Common myeloid progenitor, CD34-positive (primary cell): ENCODE results near the gene POU2F1.

Source experiments
- CTCF ChIA-PET: fragments of 350-600 bp; sonication (Branson Sonifier 250); formaldehyde crosslinking; loops from one replicate; lab custom pipeline; 2021; ENCODE audit warnings: antibody characterized with exemption; lab: Charles Lee
- POLR2A ChIA-PET: fragments of 350-600 bp; sonication (Branson Sonifier 250); formaldehyde crosslinking; loops from one replicate; lab custom pipeline; 2021; ENCODE audit warnings: antibody characterized with exemption; lab: Charles Lee
- DNase-seq, 3 donors: peaks; one replicate each; pipeline versions ENCODE4 v3.0.0 to v3.0.0-alpha.2; 2013
- H3K27ac ChIP-seq, 2 experiments: 1 replicate in 1 of 2; 2 replicates in 1 of 2; pipeline ENCODE4 v1.7.0; 2013; ENCODE audit warnings: inconsistent platforms in 2 of 2, low read length in 2 of 2, mild to moderate bottlenecking in 2 of 2, low read depth in 1 of 2, moderate library complexity in 1 of 2; ENCODE audit not compliant: severe bottlenecking in 2 of 2, insufficient read depth in 1 of 2, poor library complexity in 1 of 2
- H3K27me3 ChIP-seq, 5 experiments: replicated peaks in 2 of 5; 1 replicate in 3 of 5; 2 replicates in 2 of 5; pipeline versions ENCODE4 v1.6.1 to v1.7.0; 2013; ENCODE audit warnings: low read length in 4 of 5, mild to moderate bottlenecking in 2 of 5, moderate library complexity in 2 of 5, inconsistent platforms in 1 of 5; ENCODE audit not compliant: insufficient read depth in 5 of 5, control insufficient read depth in 4 of 5
- H3K36me3 ChIP-seq, 4 experiments: 1 replicate in 2 of 4; 2 replicates in 2 of 4; pipeline versions ENCODE4 v1.6.1 to v1.7.0; 2013; ENCODE audit warnings: low read length in 3 of 4, control low read depth in 1 of 4, mild to moderate bottlenecking in 1 of 4; ENCODE audit not compliant: control insufficient read depth in 4 of 4, insufficient read depth in 4 of 4
- H3K4me1 ChIP-seq, 4 experiments: 1 replicate in 3 of 4; 2 replicates in 1 of 4; pipeline versions ENCODE4 v1.6.1 to v1.7.1; 2013; ENCODE audit warnings: low read length in 3 of 4, mild to moderate bottlenecking in 3 of 4, control low read depth in 1 of 4, inconsistent platforms in 1 of 4, moderate library complexity in 1 of 4; ENCODE audit not compliant: control insufficient read depth in 4 of 4, insufficient read depth in 4 of 4; ENCODE audit errors: control extremely low read depth in 1 of 4
- H3K4me3 ChIP-seq, 7 experiments: 1 replicate in 4 of 7; 2 replicates in 3 of 7; pipeline versions ENCODE4 v1.5.1 to v1.7.0; 2013; ENCODE audit warnings: mild to moderate bottlenecking in 7 of 7, low read length in 6 of 7, moderate library complexity in 6 of 7, inconsistent platforms in 2 of 7, low read depth in 2 of 7, control low read depth in 1 of 7; ENCODE audit not compliant: insufficient read depth in 4 of 7, control insufficient read depth in 1 of 7; ENCODE audit errors: extremely low read depth in 1 of 7
- H3K9me3 ChIP-seq, 5 experiments: 1 replicate in 4 of 5; 2 replicates in 1 of 5; pipeline versions ENCODE4 v1.6.1 to v1.7.1; 2013; ENCODE audit warnings: low read length in 4 of 5, mild to moderate bottlenecking in 2 of 5, inconsistent platforms in 1 of 5, low read depth in 1 of 5, moderate library complexity in 1 of 5; ENCODE audit not compliant: control insufficient read depth in 4 of 5, insufficient read depth in 2 of 5; ENCODE audit errors: control extremely low read depth in 1 of 5
- WGBS: methylation state at CpG from one replicate; pipeline ENCODE4 v1.1.5; 2013; ENCODE audit not compliant: insufficient coverage; 5-methylcytosine and 5-hydroxymethylcytosine counted together

POU2F1 gene

GRCh38 chr1:167266965-167267364, 46.3 kb downstream of the POU2F1 start:
- no peaks in the 10 kb centered on the region for H3K27me3 ChIP-seq
- no peaks in the 10 kb centered on the region for H3K9me3 ChIP-seq
- ChIA-PET CTCF (interaction anchor here (0.9 to 5.0 kb wide), 20 partner anchors 20 to 357 kb away, joined by 3 to 35 read pairs (median 6); no protein-coding TSS in a partner anchor), POLR2A (no interaction called here)
- H3K4me3 ChIP-seq, result no peak overlapping the region
- DNase-seq, result no peak
- no peak overlapping the region for H3K27ac ChIP-seq
- no peaks in the 10 kb centered on the region for H3K36me3 ChIP-seq
- H3K4me1 ChIP-seq, result peaks cover 13 to 41% (median 28%) of the 10 kb centered on the region in 4 experiments

GRCh38 chr1:167268347-167268787, 47.7 kb downstream of the POU2F1 start:
- POLR2A ChIA-PET, result interaction anchor here (0.5 to 0.6 kb wide), 2 partner anchors 19 to 141 kb away, joined by 3 to 4 read pairs; no protein-coding TSS in a partner anchor
- CTCF ChIA-PET, result interaction anchor here (0.5 to 5.0 kb wide), 41 partner anchors 8 to 358 kb away, joined by 3 to 35 read pairs (median 4); no protein-coding TSS in a partner anchor
- Histone ChIP-seq H3K27me3 (no peaks in the 10 kb centered on the region), H3K36me3 (no peaks in the 10 kb centered on the region), H3K27ac (no peak overlapping the region), H3K9me3 (peaks cover 0 to 2% (median 0%) of the 10 kb centered on the region in 5 experiments), H3K4me1 (peaks cover 13 to 42% (median 27%) of the 10 kb centered on the region in 4 experiments), H3K4me3 (peak overlapping the region in 2 of 7 experiments; percentile 8 to 48)
- WGBS, result 0% methylated on average over 1 of the region's 2 CpGs
- no peak for DNase-seq

GRCh38 chr1:167270349-167271092, 49.8 kb downstream of the POU2F1 start:
- no peak overlapping the region for H3K4me3 ChIP-seq
- no peak overlapping the region for H3K27ac ChIP-seq
- DNase-seq, result no peak
- POLR2A ChIA-PET, result interaction anchor here (0.6 kb wide), 1 partner anchor 138 kb away, joined by 3 read pairs; no protein-coding TSS in a partner anchor
- no peaks in the 10 kb centered on the region for H3K36me3 ChIP-seq
- peaks cover 0 to 2% (median 0%) of the 10 kb centered on the region in 5 experiments for H3K9me3 ChIP-seq
- CTCF ChIA-PET, result interaction anchor here (0.6 to 4.0 kb wide), 12 partner anchors 8 to 368 kb away, joined by 3 to 15 read pairs (median 4); no protein-coding TSS in a partner anchor
- no peaks in the 10 kb centered on the region for H3K27me3 ChIP-seq
- peaks cover 2 to 29% (median 21%) of the 10 kb centered on the region in 4 experiments for H3K4me1 ChIP-seq
- 80% methylated on average over 1 of the region's 1 CpG for WGBS

- Histone ChIP-seq H3K9me3 (peaks cover 0 to 2% (median 0%) of the 10 kb centered on the region in 5 experiments), H3K27me3 (no peaks in the 10 kb centered on the region), H3K36me3 (no peaks in the 10 kb centered on the region), H3K27ac (no peak overlapping the region), H3K4me1 (peaks cover 2 to 34% (median 25%) of the 10 kb centered on the region in 4 experiments), H3K4me3 (no peak overlapping the region)
- ChIA-PET CTCF (interaction anchor here (1.2 to 2.1 kb wide), 4 partner anchors 9 to 65 kb away, joined by 3 to 5 read pairs (median 4); no protein-coding TSS in a partner anchor), POLR2A (no interaction called here)
- DNase-seq, result peak in 1 of 3 donors; percentile 52
- WGBS, result 100% methylated on average over 1 of the region's 3 CpGs
Observed at GRCh38 chr1:167272369-167272957, 51.8 kb downstream of the POU2F1 start.

- POLR2A ChIA-PET, result no interaction called here
Observed at GRCh38 chr1:167273027-167273800, 52.5 kb downstream of the POU2F1 start.

GRCh38 chr1:167274061-167274460, 53.4 kb downstream of the POU2F1 start:
- peaks cover 0 to 2% (median 0%) of the 10 kb centered on the region in 5 experiments for H3K9me3 ChIP-seq
- WGBS, result no CpG with 5 or more reads among the region's 1 CpG
- peaks cover 2 to 26% (median 17%) of the 10 kb centered on the region in 4 experiments for H3K4me1 ChIP-seq
- ChIA-PET POLR2A (no interaction called here), CTCF (interaction anchor here (0.7 to 2.1 kb wide), 7 partner anchors 13 to 170 kb away, joined by 3 to 5 read pairs (median 3); no protein-coding TSS in a partner anchor)
- no peak for DNase-seq
- H3K27me3 ChIP-seq, result no peaks in the 10 kb centered on the region
- H3K27ac ChIP-seq, result no peak overlapping the region
- no peaks in the 10 kb centered on the region for H3K36me3 ChIP-seq
- H3K4me3 ChIP-seq, result no peak overlapping the region

More at GRCh38 chr1:167273027-167273800, 52.5 kb downstream of the POU2F1 start:
- Histone ChIP-seq H3K9me3 (peaks cover 0 to 2% (median 0%) of the 10 kb centered on the region in 5 experiments), H3K27ac (no peak overlapping the region), H3K4me1 (peaks cover 2 to 32% (median 24%) of the 10 kb centered on the region in 4 experiments), H3K36me3 (no peaks in the 10 kb centered on the region), H3K4me3 (no peak overlapping the region), H3K27me3 (no peaks in the 10 kb centered on the region)
- 72% methylated on average over 8 of the region's 12 CpGs for WGBS
- CTCF ChIA-PET, result interaction anchor here (0.7 to 2.1 kb wide), 7 partner anchors 9 to 70 kb away, joined by 3 to 5 read pairs (median 3); no protein-coding TSS in a partner anchor
- peak; percentile 26 to 69 (median 59) for DNase-seq
